Fibroblast of skin of right quadriceps (primary cell): ENCODE data around the gene CHST7.
A peak's percentile ranks its signal among the peaks of the same experiment; 100 is the strongest.
"Not testable (repeated sequence)": the region's sequence is repeated elsewhere in the genome, so short reads cannot be mapped to it uniquely, and the experiment has no call there.

ENCODE experiments used
- DNase-seq: peaks from one replicate; pipeline ENCODE4 v3.0.0-alpha.2; 2013

The CHST7 gene, protein sequence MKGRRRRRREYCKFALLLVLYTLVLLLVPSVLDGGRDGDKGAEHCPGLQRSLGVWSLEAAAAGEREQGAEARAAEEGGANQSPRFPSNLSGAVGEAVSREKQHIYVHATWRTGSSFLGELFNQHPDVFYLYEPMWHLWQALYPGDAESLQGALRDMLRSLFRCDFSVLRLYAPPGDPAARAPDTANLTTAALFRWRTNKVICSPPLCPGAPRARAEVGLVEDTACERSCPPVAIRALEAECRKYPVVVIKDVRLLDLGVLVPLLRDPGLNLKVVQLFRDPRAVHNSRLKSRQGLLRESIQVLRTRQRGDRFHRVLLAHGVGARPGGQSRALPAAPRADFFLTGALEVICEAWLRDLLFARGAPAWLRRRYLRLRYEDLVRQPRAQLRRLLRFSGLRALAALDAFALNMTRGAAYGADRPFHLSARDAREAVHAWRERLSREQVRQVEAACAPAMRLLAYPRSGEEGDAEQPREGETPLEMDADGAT

DNA sequence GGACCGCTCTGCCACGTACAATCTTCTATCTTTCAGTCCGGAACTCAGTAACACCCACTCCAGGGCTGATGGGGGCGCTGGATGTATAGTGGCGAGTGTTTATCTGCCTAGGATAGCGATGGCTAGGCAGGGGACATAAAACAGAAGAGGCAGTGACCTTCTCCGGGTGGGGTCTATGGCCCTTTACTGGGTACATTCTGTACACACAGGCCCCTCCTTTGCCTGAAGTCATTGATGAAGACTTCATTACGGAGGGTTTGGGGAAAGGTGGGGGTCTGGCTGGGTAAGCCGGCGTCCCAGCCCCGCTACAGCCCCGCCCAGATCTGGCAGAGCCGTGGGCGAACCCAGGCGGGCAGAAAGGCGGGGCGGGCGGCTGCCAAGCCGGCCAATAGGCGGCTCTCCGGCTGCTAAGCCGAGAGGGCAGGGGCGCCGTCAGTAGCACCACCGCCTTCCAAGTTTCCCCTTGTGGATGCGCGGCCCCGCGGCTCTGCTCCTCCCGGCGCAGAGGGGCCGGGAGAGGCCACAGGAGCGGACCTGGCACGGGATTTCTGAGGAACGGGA is at the start of gene CHST7:
Gene CHST7 (plus strand): TSS at position 435 of the 561 bp plus-strand sequence. CDS start 167 bp downstream, outside the sequence.
- DNase-seq, result peak; percentile 59

DNA sequence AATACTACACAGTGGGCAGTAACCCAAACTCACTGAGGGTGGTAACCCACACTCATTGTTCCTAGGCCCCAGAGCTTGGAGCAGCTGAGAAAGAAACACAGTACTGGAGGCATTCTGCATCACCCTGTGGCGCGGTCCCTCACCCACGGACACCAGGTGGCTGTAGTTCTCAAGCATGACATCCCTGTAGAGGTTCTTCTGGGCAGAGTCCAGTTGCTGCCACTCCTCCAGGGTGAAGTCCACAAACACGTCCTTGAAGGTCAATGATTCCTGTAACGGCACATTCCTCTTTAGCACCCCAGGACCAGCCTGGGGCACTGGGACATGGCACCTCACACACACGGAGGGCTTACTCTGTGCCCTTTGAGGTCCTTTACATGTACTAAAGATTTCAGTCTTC is 44.9 kb upstream of the CHST7 start:
- not testable (repeated sequence) for DNase-seq

GRCh38 chrX:46529740-46530403 is 43.7 kb upstream of the CHST7 start:
- DNase-seq, result not testable (repeated sequence)

GRCh38 chrX:46530404-46530908 is 43.1 kb upstream of the CHST7 start:
- DNase-seq, result not testable (repeated sequence)

GRCh38 chrX:46531442-46531841 is 42.1 kb upstream of the CHST7 start:
- no peak for DNase-seq

- DNase-seq, result no peak
Measured at GRCh38 chrX:46543441-46543840, 30.1 kb upstream of the CHST7 start.

DNA sequence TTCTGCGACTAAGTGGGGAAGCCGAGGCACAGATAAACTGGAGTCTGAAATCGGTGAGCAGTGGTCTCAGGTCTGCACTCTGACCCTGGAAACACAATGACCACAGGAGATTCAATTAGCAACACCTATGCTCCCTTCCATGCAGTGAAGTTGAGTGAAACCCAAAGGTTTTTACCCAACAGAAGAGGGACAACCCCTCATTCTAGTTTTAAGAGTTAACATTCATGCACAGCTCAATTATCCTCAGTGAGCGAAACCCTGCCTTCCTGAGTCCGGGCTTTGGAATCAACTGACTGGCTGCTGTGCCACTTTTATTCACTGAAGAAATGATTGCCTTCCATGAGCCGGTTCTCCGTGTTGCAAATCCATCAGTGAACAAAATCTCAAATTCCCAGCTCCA is 29.0 kb upstream of the CHST7 start:
- DNase-seq, result not testable (repeated sequence)

GRCh38 chrX:46545111-46546005 is 28.2 kb upstream of the CHST7 start, which contains the start of gene ZNF674:
Gene ZNF674, minus strand, starts transcription at chrX:46545421. Its CDS starts 3,334 bp downstream, at chrX:46542087.
- DNase-seq, result peak; percentile 92

GRCh38 chrX:46547857-46548256 is 25.7 kb upstream of the CHST7 start:
- DNase-seq, result peak; percentile 81

GRCh38 chrX:46549914-46550313 is 23.7 kb upstream of the CHST7 start:
- DNase-seq, result no peak

GRCh38 chrX:46551494-46552128 is 22.0 kb upstream of the CHST7 start:
- peak; percentile 45 for DNase-seq

DNA sequence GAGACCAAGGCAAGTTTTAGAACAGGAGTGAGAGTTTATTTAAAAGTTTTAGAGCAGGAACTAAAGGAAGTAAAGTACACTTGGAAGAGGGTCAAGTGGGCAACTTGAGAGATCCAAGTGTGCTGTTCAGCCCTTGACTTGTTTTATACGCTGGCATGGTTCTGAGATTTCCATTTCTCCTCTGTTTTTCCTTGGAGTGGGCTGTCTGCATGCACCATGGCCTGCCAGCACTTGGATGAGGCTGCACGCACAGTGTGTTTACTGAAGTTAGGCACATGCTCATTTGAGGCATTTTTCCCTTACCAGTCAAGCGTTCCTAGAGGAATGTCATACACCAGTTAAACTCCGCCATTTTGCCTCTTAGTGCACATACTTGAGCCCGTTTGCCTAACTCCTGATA is 19.6 kb upstream of the CHST7 start:
- DNase-seq, result no peak

- no peak for DNase-seq
Measured at GRCh38 chrX:46554942-46555341, 18.6 kb upstream of the CHST7 start.

DNA sequence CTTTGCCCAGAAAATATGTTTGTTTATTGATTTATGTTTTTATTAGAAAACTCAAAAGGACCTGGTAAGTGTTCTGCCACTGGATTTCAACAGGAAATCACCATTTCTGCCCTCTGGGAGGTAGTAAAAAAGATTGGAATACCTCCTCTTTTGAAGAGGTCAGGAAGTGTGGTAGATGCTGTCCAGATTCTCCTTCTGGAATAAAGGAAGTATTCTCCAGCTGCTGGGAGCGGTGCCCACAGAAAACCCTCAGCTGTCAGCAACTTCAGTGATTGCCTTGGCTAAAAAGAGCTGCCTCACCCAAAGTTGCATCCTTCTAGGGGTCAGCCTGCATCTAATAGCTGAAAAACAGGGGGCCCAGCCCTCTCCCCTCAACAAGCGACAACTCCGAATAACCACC is 14.5 kb upstream of the CHST7 start:
- DNase-seq, result no peak

DNA sequence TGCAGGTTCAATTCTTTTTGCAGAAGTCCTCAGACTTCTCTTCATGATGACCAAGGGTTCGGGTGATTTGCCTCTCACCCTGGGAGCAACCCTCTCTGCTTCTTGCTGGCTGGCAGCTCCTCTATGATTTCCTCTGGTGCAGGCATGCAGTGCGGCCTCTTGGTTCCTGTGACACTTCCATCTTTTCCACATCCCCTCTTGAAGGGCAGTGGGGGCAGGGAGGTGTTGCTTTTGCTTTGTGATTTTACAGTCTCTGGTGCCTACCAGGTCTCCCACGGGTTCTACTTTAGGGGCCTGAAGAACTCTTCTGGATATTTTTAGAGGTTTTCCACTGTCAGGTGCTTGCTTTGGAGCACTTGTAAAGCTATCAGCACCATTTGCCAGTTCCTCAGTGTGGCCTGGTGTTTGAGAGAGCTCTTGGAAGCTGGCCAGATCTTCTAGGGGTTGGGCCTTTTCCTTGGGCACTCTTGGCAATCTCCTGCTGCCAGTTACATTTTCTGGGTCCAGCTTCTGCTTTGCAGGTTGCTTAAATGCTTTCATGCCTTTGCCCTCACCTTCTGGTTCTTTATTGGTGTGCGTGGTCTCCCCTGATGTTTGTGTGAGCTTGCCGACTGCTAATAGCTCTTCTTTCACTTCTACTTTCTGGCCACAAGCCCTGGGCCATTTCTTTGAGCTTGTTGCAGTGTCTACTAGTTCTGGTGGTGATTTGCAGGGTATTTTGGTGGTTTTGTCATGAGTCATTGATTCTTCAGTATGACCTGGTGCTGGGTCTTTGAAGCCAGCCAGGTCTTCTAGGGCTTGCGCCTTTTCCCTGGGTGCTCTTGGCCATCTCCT is 11.5 kb upstream of the CHST7 start:
- DNase-seq, result no peak

DNA sequence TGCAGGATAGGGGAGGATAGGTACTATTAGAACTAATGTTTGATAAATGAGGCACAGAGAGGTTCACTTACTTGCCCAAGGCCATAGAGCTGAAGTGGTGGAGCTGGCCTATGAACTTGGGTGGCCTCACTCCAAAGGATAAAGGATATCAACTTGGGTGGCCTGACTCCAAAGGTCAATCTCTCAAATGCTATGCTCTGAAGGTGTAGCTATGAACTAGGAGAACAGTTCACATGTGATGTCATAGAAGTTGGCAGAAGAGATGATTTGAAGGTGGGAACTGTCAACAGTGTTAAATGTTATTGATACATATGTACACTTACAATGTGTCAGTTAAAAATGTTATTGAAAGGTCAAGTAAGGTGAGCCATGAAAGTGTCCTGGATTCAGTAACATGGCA is 6.2 kb upstream of the CHST7 start:
- DNase-seq, result no peak

DNA sequence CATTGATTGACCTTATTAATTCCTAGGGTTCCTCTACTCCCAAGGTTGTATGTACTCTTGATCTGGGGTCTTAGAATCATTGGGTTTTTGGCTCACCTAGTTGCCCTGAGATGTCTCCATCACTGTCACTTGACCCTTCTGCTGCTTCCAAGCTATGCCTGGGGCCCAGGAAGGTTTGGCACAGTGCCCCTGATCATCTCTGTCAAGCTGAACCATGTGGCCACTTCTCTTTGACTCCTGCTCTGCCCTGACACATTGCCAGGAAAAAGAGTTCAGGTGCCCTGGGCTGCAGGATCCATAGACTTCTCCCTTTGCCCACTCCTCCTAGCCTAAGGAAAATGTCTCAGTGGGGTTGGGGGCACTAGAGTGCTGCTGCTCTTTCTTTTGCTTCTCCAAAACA is 3.9 kb upstream of the CHST7 start:
- no peak for DNase-seq

GRCh38 chrX:46571423-46572339 is 1.9 kb upstream of the CHST7 start:
- DNase-seq, result no peak

- no peak for DNase-seq
Measured at GRCh38 chrX:46572340-46572936, 1.1 kb upstream of the CHST7 start.
